ENCODE data around the gene TRIM43. TPM values are rescaled to one million over a fixed set of nuclear protein-coding genes. Genes with fewer than 3 reads are reported as not detected.
"Not testable (repeated sequence)": the region's sequence is repeated elsewhere in the genome, so short reads cannot be mapped to it uniquely, and the experiment has no call there.

TRIM43 gene
- total RNA-seq = not detected

DNA sequence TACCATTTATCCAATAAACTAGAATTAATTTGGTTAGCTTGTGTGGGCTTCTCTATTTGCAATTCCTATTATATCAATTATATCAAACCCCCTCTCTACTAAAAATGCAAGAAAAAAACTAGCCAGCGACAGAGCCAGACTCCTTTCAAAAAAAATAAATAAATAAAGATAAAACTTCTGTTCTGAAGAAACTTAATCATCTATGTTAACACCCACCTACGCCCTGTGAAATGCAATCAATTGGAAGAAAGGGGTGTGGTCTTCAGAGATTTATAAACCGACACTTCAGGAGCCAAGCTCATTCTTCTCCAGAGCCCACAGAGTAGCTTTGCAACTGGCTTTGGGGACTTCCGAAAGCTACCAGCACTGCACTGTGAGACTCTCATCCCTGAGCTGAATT, at the start of gene TRIM43:
Gene TRIM43, plus strand, starts transcription at position 301 of the 400 bp plus-strand sequence. CDS start 2,023 bp downstream, outside the sequence.
- H3K36me3 Mint-ChIP-seq (ENCODE audit: low read depth); H3K27me3 Mint-ChIP-seq (ENCODE audit: low read depth); H3K4me3 Mint-ChIP-seq; CTCF ChIA-PET; H3K4me1 Mint-ChIP-seq (ENCODE audit: low read depth); ATAC-seq; H3K27ac Mint-ChIP-seq; H3K9me3 Mint-ChIP-seq (ENCODE audit: insufficient read depth); POLR2A ChIA-PET; DNase-seq: not testable (repeated sequence)

DNA sequence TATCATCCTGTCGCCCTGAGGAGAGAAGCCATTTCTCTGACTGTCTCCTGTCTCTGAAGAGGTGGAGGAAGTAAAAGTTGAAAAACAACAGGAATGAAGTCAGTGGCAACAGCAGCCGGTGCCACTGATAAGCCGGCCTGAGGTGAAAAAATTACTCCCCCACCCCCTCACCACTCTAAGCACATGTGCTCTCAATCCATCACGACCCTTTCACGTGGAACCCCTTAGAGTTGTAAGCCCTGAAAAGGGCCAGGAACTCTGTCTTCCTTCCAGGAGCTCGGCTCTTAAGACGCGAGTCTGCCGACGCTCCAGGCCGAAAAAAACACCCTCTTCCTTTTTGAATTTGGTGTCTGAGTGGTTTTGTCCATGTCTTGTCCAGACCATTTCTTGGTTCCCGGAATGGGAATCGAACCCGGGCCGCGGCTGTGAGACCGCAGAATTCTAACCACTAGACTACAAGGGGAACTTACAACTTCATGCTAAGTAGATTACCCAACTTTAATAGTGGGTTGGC, 40.7 kb upstream of the TRIM43 start:
- Mint-ChIP-seq H3K36me3 (ENCODE audit: low read depth) (no peaks in the 10 kb centered on the region), H3K9me3 (ENCODE audit: insufficient read depth) (no peaks in the 10 kb centered on the region), H3K27me3 (ENCODE audit: low read depth) (peaks cover 23% of the 10 kb centered on the region), H3K27ac (no peak overlapping the region), H3K4me1 (ENCODE audit: low read depth) (no peaks in the 10 kb centered on the region), H3K4me3 (no peak overlapping the region)
- ATAC-seq = no peak
- POLR2A ChIA-PET = no interaction called here
- CTCF ChIA-PET = no interaction called here
- no peak for DNase-seq

GRCh38 chr2:95552911-95553310, 38.9 kb upstream of the TRIM43 start:
- Mint-ChIP-seq H3K27me3 (ENCODE audit: low read depth) (peaks cover 26% of the 10 kb centered on the region), H3K4me1 (ENCODE audit: low read depth) (no peaks in the 10 kb centered on the region), H3K36me3 (ENCODE audit: low read depth) (no peaks in the 10 kb centered on the region), H3K27ac (no peak overlapping the region), H3K4me3 (no peak overlapping the region), H3K9me3 (ENCODE audit: insufficient read depth) (no peaks in the 10 kb centered on the region)
- no peak for ATAC-seq
- ChIA-PET POLR2A (no interaction called here), CTCF (no interaction called here)
- DNase-seq = no peak

DNA sequence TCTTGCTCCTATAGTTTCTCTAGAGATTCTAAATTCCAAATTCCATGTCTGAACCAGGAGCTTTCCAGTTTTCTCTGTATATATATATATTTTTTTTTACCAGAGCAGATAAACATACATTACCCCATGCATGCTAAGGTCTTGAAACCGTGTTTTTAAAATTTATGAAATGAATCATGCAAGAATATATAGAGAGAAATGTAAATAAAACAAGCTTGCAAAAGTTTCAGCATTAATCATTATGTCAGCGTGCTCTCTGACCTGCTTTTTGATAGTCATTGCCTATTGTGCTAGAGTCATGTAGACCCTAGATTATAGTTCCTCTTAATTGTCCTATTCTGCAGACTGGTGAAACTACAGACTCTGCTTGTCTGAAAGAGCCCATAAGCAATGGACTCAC, 22.6 kb upstream of the TRIM43 start:
- Mint-ChIP-seq H3K4me1 (ENCODE audit: low read depth) (no peaks in the 10 kb centered on the region), H3K36me3 (ENCODE audit: low read depth) (no peaks in the 10 kb centered on the region), H3K27ac (no peak overlapping the region), H3K27me3 (ENCODE audit: low read depth) (peaks cover 26% of the 10 kb centered on the region), H3K4me3 (no peak overlapping the region), H3K9me3 (ENCODE audit: insufficient read depth) (no peaks in the 10 kb centered on the region)
- no peak for DNase-seq
- no peak for ATAC-seq
- ChIA-PET CTCF (no interaction called here), POLR2A (no interaction called here)

DNA sequence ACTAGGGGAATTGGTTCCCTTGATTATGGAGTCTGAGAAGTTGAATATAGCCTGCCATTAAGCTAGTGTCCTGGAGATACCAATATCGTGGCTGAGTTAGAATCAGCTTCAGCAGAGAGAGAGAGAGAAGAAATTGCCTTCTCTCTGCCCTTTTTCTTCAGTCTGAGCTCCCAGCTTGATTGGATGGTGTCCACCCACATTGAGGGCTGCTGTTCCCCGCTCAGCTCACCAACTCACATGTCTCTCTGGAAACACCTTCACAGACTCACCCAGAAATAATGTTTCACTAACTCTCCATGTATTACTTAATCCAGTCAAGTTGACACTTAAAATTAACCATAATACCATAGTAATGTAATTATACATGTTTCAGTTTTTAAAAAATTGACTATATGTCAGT, 17.9 kb upstream of the TRIM43 start:
- no peak for ATAC-seq
- POLR2A ChIA-PET = no interaction called here
- Mint-ChIP-seq H3K4me3 (no peak overlapping the region), H3K27ac (no peak overlapping the region), H3K36me3 (ENCODE audit: low read depth) (no peaks in the 10 kb centered on the region), H3K27me3 (ENCODE audit: low read depth) (peaks cover 36% of the 10 kb centered on the region), H3K4me1 (ENCODE audit: low read depth) (no peaks in the 10 kb centered on the region), H3K9me3 (ENCODE audit: insufficient read depth) (no peaks in the 10 kb centered on the region)
- CTCF ChIA-PET = no interaction called here
- no peak for DNase-seq

DNA sequence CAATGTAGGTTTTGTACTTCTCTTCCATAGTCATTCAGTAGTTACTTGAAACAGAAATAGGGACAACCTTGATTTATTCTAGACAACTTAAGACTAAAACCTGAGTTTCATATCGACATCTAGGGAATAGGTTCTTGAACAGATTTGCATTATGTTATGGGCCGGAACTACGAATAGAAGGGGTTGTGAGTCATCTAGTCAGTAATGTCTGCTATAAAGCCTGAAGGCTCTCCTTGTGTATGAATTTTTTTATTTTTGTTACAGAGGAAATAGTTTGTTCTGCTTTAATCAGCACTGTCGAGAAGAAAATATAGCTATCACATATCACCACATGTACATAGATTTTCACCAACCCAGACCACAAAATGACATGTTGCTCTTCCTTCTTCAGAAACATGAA, 17.3 kb upstream of the TRIM43 start:
- DNase-seq = no peak
- no peaks in the 10 kb centered on the region for H3K4me1 Mint-ChIP-seq (ENCODE audit: low read depth)
- ChIA-PET CTCF (no interaction called here), POLR2A (no interaction called here)
- no peak for ATAC-seq
- H3K27me3 Mint-ChIP-seq (ENCODE audit: low read depth) = peaks cover 38% of the 10 kb centered on the region
- no peaks in the 10 kb centered on the region for H3K9me3 Mint-ChIP-seq (ENCODE audit: insufficient read depth)
- no peak overlapping the region for H3K27ac Mint-ChIP-seq
- no peaks in the 10 kb centered on the region for H3K36me3 Mint-ChIP-seq (ENCODE audit: low read depth)
- H3K4me3 Mint-ChIP-seq = no peak overlapping the region

DNA sequence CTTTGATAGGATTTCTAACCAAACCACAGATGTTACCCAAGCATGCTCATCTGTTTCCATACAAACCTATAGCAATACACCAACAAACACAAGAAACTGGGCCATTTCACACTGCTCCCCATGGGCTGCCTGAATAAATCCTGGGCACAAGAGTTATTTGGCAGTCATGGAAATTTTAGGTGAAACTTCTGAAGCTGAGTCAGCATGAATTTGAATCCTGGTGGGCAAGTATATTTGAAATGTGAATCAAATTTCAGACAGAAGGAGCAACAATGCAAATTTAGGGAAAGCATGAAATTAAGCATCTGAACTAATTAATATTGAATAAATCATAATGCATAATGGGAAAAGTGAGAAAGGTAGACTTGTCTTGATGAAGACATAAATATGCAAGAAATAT, 15.9 kb upstream of the TRIM43 start:
- no peak for ATAC-seq
- POLR2A ChIA-PET = no interaction called here
- CTCF ChIA-PET = no interaction called here
- no peak overlapping the region for H3K4me3 Mint-ChIP-seq
- no peak overlapping the region for H3K27ac Mint-ChIP-seq
- peaks cover 32% of the 10 kb centered on the region for H3K27me3 Mint-ChIP-seq (ENCODE audit: low read depth)
- H3K9me3 Mint-ChIP-seq (ENCODE audit: insufficient read depth) = no peaks in the 10 kb centered on the region
- no peaks in the 10 kb centered on the region for H3K36me3 Mint-ChIP-seq (ENCODE audit: low read depth)
- H3K4me1 Mint-ChIP-seq (ENCODE audit: low read depth) = no peaks in the 10 kb centered on the region
- DNase-seq = no peak

DNA sequence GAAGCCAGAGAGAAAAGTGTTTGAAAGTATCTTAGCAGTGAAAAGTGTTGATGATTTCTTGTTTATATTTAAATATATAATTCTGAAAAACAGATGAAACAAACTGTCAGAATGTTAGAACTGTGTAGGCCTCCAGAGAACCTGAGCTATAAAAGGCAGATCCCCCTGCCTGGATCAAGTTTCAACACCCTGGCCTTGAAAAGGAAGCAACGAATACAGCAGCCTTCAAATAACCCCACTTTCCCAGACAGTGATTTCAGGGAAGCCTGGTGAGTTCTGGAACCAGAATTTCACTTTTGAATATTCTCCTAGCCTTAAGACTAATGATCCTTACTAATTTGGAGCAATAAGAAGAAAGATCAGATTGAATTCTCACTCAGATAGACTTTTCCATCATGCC, 13.3 kb upstream of the TRIM43 start:
- ATAC-seq = no peak
- H3K4me1 Mint-ChIP-seq (ENCODE audit: low read depth) = no peaks in the 10 kb centered on the region
- POLR2A ChIA-PET = no interaction called here
- CTCF ChIA-PET = no interaction called here
- H3K27ac Mint-ChIP-seq = no peak overlapping the region
- no peaks in the 10 kb centered on the region for H3K9me3 Mint-ChIP-seq (ENCODE audit: insufficient read depth)
- H3K27me3 Mint-ChIP-seq (ENCODE audit: low read depth) = peaks cover 28% of the 10 kb centered on the region
- no peaks in the 10 kb centered on the region for H3K36me3 Mint-ChIP-seq (ENCODE audit: low read depth)
- H3K4me3 Mint-ChIP-seq = no peak overlapping the region
- no peak for DNase-seq

GRCh38 chr2:95583545-95583944, 8.3 kb upstream of the TRIM43 start:
- H3K4me3 Mint-ChIP-seq; CTCF ChIA-PET; ATAC-seq; H3K9me3 Mint-ChIP-seq (ENCODE audit: insufficient read depth); POLR2A ChIA-PET; H3K4me1 Mint-ChIP-seq (ENCODE audit: low read depth); DNase-seq; H3K27ac Mint-ChIP-seq; H3K36me3 Mint-ChIP-seq (ENCODE audit: low read depth): not testable (repeated sequence)
- H3K27me3 Mint-ChIP-seq (ENCODE audit: low read depth) = peaks cover 18% of the 10 kb centered on the region

DNA sequence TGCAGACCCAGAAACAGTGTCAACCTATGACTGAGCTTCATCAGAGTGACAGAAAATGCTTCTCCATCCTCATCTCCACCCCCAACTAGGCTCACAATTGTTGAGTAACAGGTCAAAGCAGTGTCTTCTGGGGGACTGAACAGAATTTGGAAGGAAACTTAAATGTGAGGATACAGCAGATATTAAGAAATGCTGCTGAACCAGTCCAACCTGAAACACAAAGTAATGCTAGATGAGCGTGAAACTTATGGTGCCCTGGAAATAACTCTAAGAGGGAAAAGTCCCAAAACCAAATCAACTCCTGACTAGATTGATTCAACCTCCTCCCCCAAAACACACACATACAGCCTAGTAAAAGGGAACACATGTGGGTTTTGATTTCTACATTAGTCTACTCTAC, 7.5 kb upstream of the TRIM43 start:
- DNase-seq; H3K4me1 Mint-ChIP-seq (ENCODE audit: low read depth); ATAC-seq; H3K36me3 Mint-ChIP-seq (ENCODE audit: low read depth); H3K4me3 Mint-ChIP-seq; POLR2A ChIA-PET; H3K9me3 Mint-ChIP-seq (ENCODE audit: insufficient read depth); H3K27ac Mint-ChIP-seq; CTCF ChIA-PET: not testable (repeated sequence)
- peaks cover 11% of the 10 kb centered on the region for H3K27me3 Mint-ChIP-seq (ENCODE audit: low read depth)

GRCh38 chr2:95589777-95590536, 1.8 kb upstream of the TRIM43 start:
- peaks cover 14% of the 10 kb centered on the region for H3K27me3 Mint-ChIP-seq (ENCODE audit: low read depth)
- H3K4me3 Mint-ChIP-seq; DNase-seq; H3K9me3 Mint-ChIP-seq (ENCODE audit: insufficient read depth); H3K36me3 Mint-ChIP-seq (ENCODE audit: low read depth); H3K27ac Mint-ChIP-seq; CTCF ChIA-PET; ATAC-seq; H3K4me1 Mint-ChIP-seq (ENCODE audit: low read depth); POLR2A ChIA-PET: not testable (repeated sequence)

DNA sequence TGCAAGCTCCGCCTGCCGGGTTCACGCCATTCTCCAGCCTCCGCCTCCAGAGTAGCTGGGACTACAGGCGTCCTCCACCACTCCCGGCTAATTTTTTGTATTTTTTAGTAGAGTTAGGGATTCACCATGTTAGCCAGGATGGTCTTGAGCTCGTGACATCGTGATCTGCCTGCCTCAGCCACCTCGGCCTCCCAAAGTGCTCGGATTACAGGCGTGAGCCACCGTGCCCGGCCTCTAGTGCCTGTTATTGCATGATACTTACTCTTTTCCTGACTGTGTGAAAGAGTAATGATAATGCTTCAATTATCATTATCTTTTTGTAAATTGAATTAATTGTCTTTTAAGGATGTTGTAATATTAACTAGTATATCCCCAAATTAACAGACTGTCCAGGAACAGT, 1.2 kb downstream of the TRIM43 start:
- H3K4me3 Mint-ChIP-seq; H3K27me3 Mint-ChIP-seq (ENCODE audit: low read depth); H3K9me3 Mint-ChIP-seq (ENCODE audit: insufficient read depth); H3K36me3 Mint-ChIP-seq (ENCODE audit: low read depth); H3K27ac Mint-ChIP-seq; POLR2A ChIA-PET; ATAC-seq; H3K4me1 Mint-ChIP-seq (ENCODE audit: low read depth); CTCF ChIA-PET; DNase-seq: not testable (repeated sequence)

DNA sequence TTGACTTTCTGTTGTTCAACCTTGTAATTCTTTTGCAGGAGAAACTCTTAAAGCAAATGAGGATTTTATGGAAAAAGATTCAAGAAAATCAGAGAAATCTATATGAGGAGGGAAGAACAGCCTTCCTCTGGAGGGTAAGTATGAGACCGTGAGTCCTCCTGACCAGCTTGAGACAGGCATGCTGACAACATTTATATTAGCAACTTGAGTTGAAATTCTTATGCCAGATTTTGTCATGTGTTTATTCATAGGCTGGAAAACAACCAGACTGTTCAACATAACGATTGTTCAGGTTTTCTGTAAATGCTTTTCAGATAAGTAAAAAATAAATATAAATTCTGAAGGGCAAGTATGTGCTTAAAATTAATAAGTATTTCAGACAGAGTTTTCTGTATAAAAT, 3.2 kb downstream of the TRIM43 start:
- H3K27me3 Mint-ChIP-seq (ENCODE audit: low read depth); CTCF ChIA-PET; ATAC-seq; H3K9me3 Mint-ChIP-seq (ENCODE audit: insufficient read depth); POLR2A ChIA-PET; H3K4me1 Mint-ChIP-seq (ENCODE audit: low read depth); H3K4me3 Mint-ChIP-seq; H3K27ac Mint-ChIP-seq; H3K36me3 Mint-ChIP-seq (ENCODE audit: low read depth); DNase-seq: not testable (repeated sequence)
